HG03025 (cell line): ENCODE results near the gene FBXL7.

ENCODE experiments used
- ATAC-seq: cut with Tn5 transposase; IDR thresholded peaks from one replicate; pipeline ENCODE4 v1.9.1; 2021; ENCODE audit warnings: mild to moderate bottlenecking, moderate library complexity; ENCODE audit not compliant: unreplicated experiment, low FRiP score

FBXL7 gene

DNA sequence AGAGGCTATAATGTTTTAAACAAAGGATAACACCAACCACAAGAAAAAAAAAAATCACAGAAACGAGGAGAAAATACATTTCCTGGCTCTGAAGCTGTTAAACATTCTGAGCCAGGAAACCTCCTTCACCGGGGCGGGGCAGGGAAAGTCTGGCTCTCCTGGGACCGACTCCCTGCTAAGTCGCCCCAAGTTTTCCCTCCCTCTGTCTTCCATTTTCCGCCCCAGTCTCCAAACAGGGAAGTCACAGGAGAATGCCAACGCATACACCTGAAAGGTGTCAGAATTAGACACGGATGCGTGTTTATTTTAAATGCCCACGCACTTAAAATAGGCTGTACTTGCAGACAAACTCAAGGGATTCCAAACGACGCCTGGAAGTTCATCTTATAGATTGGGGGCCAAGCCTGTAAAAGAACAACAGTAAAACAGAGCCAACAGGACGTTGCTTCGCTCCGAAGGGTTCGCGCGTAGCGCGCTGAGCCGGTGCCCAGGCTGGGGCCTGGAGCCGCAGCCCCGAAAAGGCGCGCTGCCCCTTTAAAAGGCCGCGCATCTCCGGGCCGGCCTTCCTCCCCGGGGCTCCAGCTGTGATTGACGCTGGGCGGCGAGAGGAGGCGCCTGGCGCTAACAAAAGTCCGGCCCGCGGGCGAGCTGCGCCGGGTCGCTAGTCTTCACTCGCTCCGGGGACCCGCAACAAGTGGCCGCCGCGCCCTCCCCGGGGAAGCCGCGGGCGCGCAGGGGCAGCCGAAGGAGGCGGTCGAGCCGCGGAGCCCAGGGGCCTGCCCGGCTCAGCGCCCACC lies at the start of gene FBXL7:
TSS of gene FBXL7 (plus strand) at position 653 of the 797 bp plus-strand sequence.
- ATAC-seq, result no peak

DNA sequence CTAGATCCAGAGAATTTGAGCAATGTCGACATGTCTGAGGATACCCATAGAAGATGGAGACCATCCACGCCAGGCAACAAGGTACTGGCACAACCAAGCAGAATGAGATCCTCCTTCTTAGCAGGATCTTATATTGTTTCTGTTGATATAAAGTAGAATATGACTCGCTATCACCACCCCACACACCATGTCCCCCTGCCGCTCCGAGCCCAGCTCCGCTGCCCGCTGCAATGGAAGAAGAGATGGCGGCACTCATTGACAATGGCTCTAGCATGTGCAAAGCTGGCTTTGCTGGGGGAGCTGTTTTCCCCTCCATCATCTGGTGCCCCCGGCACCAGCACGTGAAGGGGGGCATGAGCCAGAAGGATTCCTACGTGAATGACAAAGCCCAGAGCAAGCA lies 49.5 kb upstream of the FBXL7 start:
- ATAC-seq, result no peak

DNA sequence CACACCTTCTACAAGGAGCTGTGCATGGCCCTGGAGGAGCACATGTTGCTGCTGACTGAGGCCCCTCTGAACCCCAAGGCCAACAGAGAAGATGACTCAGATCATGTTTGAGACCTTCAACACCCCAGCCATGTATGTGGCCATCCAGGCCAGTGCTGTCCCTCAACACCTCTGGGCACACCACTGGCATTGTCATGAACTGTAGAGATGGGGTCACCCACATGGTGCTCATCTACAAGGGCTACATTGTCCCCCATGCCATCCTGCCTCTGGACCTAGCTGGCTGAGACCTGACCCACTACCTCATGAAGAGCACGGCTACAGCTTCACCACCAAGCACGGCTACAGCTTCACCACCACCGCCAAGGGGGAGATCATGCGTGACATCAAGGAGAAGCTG lies 49.0 kb upstream of the FBXL7 start:
- ATAC-seq, result no peak

DNA sequence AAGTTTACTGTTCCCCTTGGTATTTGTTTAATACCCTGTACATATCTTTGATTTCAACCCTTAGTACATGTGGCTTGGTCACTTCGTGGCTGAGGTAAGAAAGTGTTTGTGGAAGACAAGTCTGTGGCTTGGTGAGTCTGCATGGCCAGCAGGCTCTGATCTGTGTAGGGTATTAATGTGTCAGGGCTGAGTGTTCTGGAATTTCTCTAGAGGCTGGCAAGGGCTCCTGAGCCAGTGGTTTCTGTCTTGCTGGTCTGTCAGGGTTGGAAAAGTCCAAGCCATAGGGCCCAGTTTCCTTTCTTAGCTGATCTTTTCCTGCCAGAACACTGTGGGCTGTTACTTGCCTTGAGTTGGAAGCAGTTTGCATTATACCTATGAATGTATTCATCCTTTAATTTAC lies 48.0 kb upstream of the FBXL7 start:
- no peak for ATAC-seq

DNA sequence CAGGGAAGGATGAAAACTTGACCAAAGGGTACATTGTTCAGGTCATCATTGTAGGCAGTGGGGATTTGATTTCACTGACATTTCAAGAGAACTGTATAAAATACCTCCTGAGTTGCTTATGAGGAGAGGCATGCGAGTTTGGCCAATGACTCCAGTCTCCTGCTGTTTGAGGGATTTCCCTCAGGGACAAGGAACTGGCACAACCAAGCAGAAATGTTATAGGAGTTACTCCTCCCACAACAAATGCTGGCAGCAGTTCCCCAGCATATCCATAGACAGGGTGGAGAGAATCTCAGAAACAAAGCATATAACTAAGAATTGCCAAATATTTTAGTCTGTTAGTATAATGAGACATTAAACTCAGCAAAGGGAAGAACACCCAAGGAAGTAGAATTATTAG lies 47.2 kb upstream of the FBXL7 start:
- ATAC-seq, result no peak

DNA sequence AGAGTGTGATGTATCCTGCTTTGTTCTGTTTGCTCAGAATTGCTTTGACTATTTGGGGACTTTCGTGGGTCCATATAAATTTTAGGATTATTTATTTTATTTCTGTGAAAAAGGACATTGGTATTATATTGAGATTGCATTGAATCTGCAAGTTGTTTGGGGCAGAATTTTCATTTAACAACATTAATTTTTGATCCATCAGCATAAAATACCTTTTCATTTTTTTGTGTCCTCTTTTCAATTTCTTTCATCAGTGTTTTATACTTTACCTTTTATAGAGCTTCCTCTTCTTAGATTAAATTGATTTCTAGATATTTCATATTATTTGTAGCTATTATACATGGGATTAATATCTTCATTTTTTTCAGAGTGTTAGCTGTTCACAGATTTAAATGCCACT lies 40.8 kb upstream of the FBXL7 start:
- ATAC-seq, result no peak

DNA sequence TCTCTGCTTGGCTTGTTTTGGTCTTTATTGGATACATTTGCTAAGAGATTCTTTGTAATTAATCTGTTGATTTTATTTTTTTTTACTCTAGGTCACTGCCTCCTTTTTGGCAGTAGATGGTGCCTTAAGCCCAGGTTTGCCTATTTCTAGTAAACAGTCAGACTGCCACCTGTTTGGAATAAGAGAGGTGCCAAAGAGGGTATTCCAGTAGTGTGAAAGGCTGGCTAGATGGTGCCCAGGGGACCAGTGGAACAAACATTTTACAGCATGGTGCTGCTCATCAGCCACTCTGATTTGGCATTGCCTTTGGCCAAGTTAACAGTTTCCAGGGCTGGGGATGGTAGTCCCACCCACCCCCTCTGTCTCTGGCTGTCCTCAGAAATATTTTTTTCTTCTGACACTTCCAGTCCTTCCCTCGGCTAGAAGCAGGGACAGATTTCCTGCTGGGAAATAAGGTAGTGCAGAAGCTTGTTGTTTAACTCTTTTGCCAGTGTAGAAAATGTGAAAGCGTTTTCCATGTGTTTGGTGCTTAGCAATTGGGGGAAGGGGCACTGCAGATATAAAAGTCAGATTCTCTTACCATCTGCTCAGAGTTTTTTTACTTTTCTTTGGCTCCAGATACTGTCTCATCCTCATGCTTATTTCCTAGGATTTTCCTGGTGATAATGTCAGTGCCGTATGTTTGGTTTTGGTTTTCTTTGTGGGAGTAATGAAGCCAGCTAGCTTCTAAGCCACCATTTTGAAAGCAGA lies 36.6 kb upstream of the FBXL7 start:
- no peak for ATAC-seq

DNA sequence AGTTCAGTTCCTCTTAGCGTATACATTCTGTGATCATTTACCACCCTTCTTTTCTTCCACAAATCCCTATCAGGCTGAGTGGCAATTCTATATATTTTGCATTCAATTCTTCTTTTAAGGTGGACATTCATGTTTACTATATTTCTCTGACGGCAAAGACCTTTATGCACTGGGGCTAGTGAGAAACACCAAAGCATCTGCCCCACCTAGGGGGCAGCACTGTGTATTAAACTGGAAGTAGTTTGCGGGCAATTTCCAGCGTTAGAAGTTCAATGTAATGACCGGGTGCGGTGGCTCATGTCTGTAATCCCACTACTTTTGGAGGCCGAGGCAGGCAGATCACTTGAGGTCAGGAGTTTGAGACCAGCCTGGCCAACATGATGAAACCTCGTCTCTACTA lies 27.9 kb upstream of the FBXL7 start:
- ATAC-seq, result no peak

DNA sequence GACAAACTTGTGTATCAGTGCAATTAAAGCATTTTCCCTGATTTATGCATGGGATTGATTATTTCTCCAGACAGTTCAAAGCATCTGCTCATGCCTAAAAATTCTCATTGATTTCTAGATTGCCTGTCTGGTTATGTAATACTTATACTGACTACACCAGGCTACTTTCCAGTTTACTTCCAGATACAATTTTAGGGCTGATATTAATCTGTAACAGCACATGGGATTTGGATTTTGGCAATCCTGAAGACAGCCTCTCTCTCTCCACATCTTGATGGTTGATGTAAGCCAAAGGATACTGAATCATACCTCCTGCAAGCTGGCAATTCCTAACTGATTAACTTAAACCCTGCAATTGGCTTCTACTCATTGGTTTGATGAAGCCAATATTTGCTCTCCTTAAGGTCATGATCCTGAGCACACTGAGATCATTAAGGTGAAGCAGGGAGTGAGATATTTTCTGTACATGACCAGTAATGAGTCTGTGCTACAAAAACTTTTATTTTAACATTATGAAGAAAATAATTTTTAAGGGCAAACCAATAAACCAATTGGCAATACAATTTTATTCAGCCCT lies 25.7 kb upstream of the FBXL7 start:
- ATAC-seq, result no peak

DNA sequence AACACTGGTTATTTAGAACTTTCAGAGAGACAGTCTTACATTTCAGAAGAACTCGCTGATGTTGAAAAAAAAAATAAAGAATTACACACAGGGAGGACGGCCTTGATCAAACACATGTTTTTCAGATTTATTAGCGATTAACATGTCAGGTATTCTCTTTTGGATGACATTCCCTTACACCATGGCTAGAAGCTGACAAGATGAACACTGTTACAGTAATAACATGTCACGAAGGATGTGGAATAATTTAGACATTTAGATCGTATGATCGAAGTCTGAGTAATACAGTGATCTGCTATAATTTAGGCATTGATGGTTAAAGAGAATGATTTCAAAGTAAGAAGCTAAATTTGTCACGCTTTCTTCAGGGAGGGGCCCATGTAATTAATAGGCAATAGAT lies 24.6 kb upstream of the FBXL7 start:
- ATAC-seq, result no peak

DNA sequence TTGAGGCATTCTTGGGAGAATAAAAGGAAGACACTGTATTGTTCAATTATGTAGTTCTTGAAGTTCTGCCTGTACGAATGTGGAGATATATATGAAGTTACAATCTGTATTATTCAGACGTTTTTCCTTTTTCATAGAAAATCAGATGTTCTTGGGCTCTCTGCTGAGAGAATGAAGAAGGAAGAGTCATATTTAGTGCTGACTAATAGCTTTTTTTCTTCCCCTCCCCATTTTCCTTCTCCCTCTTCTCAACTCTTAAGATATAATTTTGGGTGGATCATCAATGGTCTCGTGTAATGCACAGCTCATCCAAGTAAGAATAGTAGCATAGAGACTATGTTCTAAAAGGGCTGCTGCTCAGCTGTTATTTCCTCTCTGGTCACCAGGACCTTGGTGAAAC lies 23.0 kb upstream of the FBXL7 start:
- ATAC-seq, result no peak

DNA sequence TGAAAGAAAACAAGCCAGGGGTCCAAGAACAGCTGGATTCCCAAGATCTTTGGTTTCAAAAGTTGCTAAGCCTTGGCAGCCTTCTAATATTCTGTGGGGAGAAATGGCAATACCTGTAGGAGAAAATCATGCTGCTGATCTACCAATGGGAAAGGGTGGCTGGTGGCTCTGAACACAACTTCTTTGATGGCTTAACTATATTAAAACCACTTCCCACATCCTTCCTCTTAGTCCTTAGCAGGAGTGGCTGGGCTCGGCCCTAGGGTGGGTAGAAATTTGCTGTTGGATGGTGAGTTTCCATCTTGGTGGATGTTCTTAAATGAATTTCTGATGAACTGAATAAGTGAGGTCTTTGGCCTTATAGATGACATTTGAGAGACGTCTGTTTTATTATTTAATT lies 19.5 kb upstream of the FBXL7 start:
- ATAC-seq, result no peak

DNA sequence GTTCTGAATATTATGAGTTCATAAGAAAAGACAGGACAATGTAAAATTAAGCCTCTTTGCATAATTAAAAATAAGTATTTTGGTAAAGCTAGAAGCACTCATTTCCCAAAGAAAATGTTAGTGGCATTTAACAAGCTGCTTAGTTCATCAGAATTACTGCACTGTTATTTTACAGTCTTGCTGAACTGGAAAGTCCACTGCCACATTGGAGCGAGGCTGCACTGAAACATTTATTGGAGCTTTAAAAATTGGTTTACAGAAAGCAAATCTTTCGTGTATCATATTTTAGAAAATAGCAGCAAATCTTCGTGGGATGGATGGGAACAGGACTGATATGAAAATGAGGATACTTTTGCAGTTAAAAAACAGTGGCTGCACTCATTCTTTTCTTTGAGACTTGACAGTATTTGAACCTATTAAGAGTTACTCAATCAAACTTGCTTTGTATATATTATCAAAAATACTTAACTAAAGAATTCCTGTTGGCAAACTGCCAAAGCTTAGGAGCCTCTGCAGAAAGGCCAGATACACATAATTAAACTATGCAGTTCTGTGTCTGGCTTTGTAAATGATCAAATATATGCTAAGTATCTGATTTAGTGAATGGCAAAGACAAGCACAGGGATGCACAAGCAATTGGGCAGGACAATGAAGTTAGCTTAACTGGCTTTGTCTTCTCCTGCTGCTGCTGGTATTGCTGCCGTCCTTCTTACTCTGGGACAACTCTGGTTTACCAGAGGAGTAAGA lies 16.5 kb upstream of the FBXL7 start:
- no peak for ATAC-seq

DNA sequence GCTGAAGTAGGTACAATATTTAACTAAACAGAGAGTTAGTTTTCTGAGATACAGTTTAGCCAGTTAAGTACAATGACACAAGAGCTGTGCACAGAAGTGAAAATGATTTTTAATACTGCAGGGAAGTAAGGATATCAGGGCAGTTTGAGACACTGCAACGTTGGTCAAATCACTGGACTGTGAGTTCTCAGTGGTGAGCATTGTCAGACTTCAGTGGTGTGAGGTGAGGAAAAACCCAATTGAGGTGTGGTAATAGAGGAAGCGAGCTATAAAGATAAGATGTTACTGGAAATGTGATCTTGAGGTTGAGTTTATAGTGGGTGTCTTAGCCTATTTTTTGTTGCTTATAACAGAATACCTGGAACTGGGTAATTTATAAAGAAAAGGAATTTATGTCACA lies 12.8 kb upstream of the FBXL7 start:
- ATAC-seq, result no peak

DNA sequence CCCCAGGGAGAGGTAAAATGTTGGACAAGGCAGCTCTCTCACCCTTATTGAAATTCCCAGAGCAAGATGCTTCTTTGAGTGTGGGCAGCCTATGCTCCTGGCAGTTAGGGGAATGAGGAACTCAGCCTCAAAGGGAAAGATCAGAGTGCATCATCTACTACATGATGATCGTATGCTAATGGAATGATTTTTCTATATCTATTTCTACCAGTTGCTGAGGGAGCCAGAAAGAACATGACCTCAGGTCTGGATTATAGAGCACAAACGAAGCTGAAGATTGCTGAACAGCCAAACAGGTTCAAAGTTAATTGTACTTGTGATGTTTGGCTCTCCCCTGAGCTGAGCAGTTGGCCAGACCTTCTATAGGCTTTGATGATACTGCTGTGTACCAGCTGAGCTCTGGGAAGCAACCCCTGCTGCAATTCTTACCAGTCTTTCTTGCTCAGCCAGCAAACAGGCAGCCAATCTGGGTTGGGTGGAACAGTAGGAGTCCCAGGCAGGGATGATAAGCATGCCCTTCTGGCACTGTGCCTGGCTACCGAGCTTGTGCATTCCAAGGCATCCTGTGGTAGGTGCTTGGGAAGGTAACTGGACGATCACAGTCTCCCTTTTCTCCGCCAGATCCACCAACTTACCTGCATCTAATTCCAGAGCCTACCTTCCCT lies 10.3 kb upstream of the FBXL7 start:
- ATAC-seq, result no peak

DNA sequence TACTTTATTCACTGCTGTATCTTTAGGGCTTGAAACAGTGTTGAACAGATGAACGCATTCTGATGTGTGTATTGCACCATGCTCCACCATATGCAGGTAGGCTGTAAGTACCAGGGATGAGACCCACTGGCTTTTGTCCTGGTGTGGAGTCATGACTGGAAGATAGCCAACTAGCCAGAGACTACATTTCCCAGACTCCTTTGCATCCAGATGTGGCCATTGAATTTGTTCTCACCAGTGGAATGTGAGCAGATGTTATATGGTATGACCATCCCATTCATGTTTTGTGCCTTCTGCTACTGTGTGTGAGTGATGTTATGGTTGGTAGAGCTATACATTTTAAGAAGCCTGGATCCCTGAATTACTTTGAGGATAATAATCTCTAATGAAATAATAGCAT lies 7.4 kb upstream of the FBXL7 start:
- no peak for ATAC-seq

DNA sequence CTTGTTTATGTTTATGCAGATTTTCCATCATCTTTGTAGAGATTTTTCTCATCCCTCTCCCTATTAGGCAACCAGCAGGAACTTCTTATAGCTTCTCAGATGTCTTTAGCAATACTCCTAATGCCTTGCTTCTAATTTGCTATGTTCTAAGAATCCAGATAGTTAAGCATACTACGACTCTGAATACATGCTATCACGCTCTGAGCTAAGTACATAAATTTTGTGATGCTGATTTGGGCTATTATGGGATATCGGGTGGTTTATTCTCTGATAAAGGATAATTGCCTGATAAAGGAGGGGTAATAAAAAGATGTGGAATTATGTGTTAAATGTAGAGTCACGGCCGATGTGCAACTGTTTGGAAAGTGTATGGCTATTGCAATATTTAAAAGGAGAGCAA lies 6.5 kb upstream of the FBXL7 start:
- no peak for ATAC-seq

DNA sequence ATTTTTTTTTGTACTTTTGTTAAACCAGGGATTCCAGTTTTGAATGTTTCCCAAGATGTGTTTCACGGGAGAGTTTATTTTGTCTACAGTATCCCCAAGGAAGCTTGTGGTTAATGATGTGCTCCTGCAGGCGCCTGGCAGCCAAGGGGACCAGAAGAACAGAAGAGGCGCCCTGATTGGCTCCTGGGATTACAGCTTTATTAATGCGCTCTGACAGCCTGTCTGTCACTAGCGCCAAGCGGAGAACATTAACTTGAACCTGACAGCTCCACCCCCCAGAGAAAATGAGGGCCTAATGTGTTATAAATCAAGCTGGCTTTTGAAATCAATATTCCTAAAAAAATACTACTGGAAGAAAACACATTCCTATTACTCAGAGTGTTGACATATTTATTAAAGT lies 5.0 kb upstream of the FBXL7 start:
- ATAC-seq, result no peak

DNA sequence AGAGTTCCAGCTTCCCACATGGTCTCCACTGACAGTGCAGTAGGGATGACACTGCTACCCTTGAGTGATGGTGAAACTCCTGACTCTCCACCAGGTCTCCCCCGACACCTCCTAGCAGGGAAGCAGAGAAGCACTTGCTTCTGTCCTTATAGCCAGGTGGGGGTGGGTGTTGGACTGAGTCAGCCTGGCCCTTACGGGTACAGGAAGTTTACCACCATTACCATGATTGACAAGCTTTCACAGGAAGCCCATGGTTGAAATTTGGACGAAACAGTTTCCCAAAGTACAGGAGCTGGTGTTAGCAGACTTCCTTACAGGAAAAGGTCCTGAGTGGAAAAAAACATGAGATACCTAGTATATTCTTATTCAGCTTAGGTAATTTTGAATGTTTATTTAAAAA lies 3.1 kb upstream of the FBXL7 start:
- ATAC-seq, result no peak

DNA sequence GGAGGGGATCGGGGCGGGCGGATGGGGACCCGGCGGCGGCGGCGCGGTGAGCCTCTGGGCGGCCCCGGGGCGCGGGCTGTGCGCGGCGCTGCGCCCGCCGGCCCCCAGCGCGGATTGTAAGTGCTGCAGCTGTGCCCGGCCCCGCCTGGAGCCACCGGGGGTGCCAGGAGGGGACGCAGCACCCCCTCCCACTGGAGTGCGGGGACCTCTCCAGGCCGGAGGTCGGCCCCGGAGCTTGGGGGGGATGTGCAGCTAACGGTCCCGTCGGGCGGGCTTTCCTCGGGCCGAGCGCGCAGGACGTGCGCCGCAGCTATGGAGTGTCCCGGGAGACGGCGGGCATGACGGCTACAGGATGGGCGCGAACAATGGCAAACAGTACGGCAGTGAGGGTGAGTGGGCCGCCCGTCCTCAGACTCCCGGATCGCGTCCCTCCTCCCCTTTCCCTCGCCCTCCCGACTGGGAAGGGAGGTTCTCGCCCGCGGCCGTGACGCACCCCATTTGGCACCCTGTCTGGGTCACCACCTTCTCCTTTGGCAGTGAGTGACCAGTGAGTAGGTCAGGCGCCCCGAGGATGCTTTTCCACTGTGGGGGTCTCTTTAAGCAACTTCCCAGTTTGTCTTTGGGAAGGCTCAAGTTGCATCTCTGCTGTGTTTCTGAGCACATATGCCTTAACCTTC lies 483 bp downstream of the FBXL7 start:
- ATAC-seq, result no peak
